GM15510 (cell line): Measurements from ENCODE around the gene PDS5A.

Experiments
- POLR2A ChIP-seq: IDR thresholded peaks from 3 replicates; pipeline ENCODE4 v1.6.1; 2011; ENCODE audit warnings: borderline replicate concordance; ENCODE audit not compliant: insufficient read length; ENCODE audit errors: extremely low read depth

PDS5A gene

DNA sequence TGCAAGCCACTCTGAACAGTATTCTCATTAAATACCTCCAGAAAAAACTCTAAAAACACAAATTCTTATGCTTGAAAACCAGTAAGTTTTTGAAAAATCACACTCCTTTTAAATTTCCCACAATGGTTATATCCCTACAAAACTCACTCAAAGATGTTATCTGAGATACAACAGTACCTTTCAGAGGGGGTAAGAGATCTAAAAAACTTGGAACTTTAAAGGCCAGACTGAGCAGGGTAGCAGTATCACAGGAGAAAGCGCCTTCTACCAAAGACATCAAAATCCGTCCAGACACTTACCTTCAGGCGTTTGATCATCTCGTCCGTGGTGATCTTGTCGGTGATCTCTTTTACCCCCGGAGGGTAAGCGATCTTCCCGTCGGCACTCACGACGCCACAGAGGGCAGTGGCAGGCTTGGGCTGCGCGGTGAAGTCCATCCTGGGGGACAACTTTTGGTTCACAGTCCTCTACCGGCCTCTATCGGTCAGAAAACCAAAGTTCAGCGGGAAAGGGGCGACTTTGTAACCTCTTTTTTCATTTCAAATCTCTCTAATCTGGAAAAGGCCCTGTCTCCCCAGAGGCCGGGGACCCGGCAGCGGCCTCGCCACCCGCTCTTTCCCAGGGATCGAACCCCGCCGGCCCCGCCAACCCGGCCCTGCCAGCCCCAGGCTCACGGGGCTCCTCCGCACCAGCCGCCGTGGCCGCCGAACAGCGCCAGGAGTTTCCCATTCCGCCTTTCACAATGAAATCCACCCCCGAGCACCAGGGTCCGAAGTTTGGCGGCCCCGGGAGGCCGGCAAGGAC is 1.4 kb downstream of the PDS5A start:
- no peak for TF ChIP-seq POLR2A

DNA sequence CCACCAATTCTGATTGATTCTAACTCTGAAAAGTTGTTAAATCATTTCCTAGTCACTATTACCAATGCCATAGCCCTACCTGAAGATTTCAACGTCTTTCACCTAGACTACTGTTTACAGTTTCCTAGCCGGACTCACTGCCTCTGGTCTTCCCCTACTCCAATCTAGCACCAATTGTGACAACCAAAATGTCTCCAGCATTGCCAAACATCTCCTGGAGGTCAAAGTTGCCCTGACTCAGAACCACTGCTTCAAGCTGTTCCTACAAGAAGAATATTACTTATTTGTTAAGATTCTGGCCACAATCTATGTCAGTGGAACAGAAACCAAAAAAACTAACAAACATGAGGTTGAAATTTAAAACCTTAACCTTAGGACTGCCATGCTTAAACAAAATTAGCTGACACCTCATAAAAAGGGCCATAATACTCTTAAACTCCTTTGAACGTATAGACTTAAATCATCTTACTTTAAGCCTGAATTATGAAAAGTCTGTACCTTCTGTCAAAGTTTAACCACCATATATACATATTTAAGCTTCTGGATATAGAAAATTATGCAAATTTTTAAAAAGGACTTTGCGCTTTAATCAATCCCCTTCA is 2.1 kb downstream of the PDS5A start:
- TF ChIP-seq POLR2A: no peak

DNA sequence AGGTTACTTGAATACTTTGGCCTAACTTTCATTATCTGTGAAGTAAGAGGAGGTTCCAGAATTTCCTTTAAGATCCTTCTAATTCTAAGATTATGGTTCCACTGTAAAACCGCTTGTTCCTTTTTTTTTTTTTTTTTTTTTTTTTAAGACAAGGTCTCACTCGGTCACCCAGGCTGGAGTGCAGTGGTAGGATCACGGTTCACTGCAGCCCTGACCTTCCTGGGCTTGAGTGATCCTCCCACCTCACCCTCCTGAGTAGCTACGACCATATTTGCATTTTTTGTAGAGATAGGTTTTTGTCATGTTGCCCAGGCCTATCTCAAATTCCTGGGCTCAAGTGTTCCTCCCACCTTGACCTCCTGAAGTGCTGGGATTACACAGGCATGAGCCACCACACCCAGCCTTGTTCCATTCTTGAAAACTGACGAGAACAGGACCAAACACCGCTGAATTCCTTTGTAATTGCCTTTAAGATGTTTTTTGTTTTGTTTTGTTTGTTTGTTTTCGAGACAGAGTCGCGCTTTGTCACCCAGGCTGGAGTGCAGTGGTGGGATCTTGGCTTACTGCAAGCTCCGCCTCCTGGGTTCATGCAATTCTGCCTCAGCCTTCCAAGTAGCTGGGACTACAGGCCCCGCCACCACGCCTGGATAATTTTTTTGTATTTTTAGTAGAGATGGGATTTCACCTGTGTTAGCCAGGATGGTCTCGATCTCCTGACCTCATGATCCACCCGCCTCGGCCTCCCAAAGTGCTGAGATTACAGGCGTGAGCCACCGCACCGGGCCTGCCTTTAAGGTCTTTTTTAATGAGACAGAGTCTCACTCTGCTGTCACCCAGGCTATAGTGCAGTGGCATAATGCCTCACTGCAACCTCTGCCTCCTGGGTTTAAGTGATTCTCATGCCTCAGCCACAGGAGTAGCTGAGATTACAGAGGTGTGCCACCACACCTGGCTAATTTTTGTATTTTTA is 6.8 kb downstream of the PDS5A start:
- TF ChIP-seq POLR2A: no peak

DNA sequence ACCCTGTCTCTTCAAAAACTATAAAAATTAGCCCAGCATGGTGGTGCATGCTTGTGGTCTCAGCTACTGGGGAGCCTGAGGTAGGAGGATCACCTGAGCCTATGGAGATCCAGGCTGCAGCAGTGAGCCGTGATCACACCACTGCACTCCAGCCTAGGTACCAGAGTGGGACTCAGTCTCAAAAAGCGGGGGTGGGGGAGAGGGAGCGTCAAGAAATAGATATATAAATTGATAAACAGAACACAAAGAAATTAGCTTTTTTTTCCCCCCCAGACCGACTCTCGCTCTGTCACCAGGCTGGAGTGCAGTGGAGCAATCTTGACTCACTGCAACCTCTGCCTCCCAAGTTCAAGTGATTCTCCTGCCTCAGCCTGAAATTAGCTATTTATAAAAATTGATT is 14.1 kb downstream of the PDS5A start:
- no peak for TF ChIP-seq POLR2A

DNA sequence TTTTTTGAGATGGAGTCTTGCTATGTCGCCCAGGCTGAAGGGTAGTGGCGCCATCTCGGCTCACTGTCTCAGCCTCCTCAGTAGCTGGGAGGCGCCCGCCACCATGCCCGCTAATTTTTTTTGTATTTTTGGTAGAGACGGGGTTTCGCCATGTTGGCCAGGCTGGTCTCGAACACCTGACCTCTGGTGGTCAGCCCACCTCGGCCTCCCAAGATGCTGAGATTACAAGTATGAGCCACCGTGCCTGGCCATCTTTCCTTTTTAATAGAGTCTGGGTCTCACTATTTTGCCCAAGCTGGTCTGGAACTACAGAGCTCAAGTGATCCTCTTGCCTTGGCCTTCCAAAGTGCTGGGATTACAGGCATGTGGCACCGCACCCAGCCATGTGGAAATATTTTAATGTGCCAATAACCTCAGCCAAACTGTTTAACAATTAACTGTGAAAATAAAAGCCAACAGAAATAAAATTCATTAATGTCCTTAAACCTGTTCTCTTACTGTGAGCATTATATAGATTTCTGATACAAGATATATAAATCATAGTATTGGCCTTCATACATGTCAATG is 16.3 kb downstream of the PDS5A start:
- TF ChIP-seq POLR2A: no peak

DNA sequence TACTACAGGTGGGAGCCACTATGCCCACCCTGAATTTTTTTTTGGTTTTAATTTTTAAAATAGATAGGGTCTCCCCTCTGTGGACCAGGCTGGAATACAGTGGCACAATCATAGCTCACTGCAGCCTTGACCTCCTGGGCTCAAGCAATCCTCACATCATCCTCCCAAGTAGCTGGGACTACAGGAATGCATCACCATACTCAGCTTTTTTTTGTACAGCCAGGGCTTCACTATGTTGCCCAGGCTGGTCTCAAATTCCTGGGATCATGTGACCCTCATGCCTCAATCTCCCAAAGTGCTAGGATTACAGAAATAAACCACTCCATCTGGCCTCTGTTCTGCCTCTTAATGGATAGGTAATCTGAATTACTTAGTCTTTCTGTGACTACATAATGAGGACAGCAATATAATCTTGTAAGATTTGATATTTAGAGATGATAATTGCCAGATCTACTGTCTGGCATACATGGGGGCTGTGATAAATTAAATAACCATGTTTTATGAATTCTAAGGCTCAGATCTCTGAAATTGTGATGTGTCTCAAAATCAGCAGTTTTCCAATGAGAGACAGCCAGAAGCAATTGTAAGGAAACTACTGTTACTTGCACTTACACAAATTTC is 26.7 kb downstream of the PDS5A start:
- no peak for TF ChIP-seq POLR2A

DNA sequence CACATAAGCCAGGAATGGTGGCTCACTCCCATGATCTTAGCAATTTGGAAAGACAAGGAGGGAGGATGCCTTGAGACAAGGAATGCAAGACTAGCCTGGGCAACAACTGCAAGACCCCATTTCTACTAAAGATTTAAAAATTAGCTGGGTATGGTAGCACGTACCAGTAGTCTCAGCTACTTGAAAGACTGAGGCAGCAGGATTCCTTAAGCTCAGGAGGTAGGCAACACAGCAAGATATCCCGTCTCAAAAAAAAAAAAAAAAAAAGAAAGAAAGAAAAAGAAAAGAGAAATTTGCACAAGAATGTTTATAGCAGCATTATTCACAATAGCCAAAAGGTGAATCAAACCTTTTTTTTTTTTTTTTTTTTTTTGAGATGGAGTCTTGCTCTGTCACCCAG is 29.7 kb downstream of the PDS5A start:
- TF ChIP-seq POLR2A: no peak

DNA sequence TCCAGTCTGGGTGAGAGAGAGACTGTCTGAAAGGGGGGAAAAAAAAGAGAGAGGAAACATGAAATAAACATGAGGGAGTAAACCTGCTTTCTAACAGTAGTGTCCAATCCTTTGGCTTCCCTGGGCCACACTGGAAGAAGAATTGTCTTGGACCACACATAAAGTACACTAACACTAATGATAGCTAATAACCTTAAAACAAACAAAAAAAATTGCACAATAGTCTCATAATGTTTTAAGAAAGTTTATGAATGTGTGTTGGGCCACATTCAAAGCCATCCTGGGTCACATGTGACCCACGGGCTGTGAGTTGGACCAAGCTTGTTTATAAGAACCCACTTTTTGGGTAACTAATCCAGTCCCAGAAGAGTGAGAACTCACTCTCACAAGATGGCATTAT is 30.3 kb downstream of the PDS5A start:
- no peak for TF ChIP-seq POLR2A

DNA sequence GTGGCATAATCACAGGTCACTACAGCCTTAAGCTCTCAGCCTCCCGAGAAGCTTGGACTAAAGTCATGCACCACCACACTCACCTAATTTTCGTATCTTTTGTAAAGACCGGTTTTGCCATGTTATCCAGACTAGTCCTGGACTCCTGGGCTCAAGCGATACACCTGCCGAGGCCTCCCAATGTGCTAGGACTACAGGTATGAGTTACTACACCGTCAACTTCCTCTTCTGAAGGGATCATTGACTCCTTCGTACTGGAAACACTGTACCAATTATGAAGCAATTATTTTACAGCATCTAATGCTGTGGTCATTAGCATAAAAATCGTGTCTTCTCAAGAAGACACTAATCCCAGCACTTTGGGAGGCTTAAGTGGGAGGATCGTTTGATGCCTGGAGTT is 35.2 kb downstream of the PDS5A start:
- TF ChIP-seq POLR2A: no peak

DNA sequence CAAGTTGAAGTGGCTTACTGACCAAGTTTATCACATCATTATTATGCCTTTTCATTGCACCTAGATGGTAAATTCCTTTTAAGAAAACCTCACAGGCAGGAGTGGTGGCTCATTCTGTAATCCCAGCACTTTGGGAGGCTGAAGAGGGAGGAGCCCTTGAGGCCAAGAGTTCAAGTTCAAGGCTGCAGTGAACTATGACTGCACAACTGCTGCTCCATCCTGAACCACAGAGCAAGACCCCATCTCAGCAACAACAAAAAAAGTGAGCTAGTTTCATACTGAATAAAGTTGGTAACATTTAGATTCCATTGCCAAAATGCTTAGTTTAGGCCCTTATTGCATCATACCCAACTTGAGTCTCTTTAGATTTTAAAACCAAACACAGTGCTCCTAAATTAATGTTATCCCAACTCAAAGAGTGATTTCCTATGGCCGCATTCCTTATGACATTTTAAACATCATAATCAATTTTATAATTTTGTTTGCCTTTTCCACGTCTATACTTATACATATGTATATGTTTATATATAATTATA is 36.0 kb downstream of the PDS5A start:
- no peak for TF ChIP-seq POLR2A

DNA sequence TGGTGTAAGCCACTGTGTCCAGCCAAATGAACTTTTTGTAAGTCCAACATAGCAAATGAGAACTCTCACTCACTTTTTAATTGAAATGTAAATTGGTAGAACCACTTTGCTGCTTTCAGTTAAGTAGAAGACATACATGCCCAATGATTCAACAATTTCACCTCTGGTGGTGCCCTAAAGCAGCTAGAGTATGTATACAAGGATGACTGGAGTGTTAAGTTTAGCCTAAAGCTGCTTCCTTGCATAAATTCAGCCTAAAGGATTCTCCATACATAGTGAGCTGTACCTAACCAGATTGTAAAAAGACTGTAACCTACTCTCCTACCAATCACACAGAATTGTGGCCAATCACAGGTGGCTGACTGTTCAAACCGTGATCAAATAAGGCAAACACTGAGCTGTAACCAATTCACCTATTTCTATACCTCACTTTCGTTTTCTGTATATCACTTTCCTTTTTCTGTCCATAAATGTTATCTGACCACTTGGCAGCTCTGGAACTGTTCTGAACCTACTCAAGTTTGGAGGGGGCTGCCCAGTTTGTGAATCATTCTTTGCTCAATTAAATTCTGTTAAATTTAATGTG is 39.9 kb downstream of the PDS5A start:
- TF ChIP-seq POLR2A: no peak

DNA sequence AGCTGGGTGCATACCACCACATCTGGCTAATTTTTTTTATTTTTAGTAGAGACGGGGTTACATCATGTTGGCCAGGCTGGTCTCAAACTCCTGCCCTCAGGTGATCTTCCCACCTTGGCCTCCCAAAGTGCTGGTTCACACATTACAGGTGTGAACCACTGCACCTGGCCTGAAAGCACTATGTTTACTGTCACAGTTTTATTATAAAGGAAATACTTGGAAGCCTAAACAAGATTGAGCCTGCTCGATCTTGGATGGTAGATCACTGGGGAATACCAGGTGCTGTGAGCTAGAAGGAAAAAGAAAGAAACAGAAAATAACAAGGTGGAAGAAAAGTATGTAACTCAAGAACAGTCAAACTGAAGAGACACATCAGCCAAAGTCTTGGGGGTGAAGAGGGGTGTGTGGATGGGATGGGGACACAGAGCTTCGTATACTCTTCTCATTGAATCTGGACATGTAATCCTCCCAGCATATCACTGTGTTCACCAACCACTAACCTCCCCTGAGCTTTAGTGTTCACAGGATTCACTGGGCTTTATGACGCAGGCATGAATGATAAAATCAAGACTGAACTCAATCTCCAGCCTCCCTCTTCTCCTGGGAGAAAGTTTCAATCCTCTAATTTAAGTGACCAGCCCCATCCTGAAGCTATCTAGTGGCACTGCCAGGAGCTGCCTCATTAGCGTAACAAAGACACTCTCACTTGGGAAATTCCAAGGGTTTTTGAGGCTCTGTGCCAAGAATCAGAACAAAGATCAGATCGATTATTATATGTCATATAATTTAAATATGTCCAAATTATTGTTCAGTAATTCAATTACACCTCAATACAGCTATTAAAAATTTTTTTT is 40.9 kb downstream of the PDS5A start:
- no peak for TF ChIP-seq POLR2A
